Right ventricle myocardium inferior (tissue), 1 donor: ENCODE results near the gene IDUA. TPM values are rescaled to one million over a fixed set of nuclear protein-coding genes. Genes with fewer than 3 reads are reported as not detected.
A peak's percentile ranks its signal among the peaks of the same experiment; 100 is the strongest.

Experiments
- ATAC-seq: fragments of 200-7000 bp; cut with Tn5 transposase; one replicate; pipeline ENCODE4 v1.9.1; 2020; ENCODE audit warnings: mild to moderate bottlenecking, moderate library complexity
- DNase-seq: peaks from one replicate; pipeline ENCODE4 v3.0.0; 2021; ENCODE audit errors: missing footprints
- intact Hi-C: fragments of 100-400 bp; cut with DNase I; formaldehyde crosslinking; loops from one replicate; pipeline ENCODE4 v1.11.0; 2022
- total RNA-seq: library from RNA; stranded (reverse); fragmentation: NEBNext Ultra II Directional; extraction: Animal tissue kit (Norgen Biotek cat#: 25700); gene quantifications from one replicate; pipeline ENCODE4 v1.2.1, GENCODE V29; 2021
- donor health status: DM: no; HTN: yes; CAD: no; lungs with severe emphysema.

Gene IDUA
- total RNA-seq, 1 donor from 2014 or later, result 8.6 TPM

DNA sequence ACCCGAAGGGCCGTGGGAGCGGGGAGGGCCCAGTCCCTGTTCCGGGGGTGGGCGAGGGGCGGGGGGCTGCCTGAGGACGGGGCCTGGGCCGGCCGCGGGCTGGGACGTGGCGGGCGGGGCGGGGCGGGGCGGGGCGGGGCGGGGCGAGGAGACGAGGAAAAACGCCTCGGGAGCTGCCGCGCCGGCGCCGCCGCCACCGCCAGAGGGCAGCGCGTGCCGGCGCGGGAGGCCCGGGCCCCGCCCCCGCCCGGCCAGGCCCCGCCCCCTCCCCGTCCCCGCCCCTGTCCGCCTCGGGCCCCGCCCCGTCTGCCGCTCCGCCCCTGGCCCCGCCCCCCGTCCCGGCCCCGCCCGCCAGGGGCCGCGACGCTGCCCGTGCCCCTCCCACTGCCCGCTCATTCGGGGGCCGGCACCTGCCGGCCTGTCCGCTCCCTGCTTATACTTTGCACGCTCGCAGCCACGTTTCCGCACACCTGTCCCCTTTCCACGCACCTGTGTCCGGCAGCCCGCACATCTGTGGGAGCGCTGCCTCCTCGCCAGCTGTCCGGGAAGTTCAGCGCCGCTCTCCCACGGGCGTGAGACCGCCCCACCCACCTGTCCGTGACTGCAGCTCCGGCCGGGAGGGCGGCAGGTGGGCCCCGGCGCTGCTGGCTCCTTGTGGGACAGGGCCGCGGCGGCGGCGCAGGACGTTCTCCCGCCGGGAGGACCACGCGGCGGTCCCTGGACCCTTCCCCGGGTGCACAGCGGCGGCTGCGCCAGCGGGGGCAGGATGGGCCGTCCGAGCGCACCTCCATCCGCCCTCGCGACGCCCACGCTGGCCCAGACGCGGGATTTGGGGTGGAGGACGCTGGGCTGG, 22.9 kb downstream of the IDUA start:
- intact Hi-C loops, result no loop called here
- ATAC-seq, result peak; percentile 69
- peak; percentile 87 for DNase-seq

DNA sequence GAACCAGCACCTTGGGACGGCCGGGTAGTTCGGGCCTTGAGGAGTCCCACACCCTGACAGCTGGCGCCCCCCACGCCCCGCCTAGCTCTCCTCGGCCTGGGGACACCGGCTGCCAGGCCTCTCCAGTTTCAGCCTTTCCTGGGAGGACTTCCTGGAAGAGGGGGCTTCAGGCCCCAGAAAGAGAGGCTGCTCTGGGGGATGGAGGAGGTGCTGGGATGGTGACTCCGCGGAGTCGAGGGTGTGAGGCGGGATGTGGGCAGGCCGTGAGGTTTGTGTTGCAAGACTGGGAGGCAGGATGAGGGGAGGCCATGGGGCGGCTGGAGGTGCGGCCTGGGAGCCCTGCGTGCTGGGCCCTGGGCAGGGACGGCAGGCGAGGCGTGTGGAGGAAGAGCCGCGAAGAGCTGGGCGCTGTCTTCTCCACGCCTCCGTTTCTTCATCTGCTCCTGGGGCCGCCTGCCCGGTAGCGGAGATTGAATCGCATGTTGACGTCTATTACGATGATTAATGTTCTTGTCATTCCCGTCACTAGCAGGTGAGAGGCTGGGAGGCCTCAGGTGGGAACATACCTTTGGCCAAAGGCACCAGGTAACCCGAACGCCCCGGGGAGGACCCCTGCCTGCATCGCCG, 23.7 kb downstream of the IDUA start:
- intact Hi-C loops, result no loop called here
- ATAC-seq, result peak; percentile 66

DNA sequence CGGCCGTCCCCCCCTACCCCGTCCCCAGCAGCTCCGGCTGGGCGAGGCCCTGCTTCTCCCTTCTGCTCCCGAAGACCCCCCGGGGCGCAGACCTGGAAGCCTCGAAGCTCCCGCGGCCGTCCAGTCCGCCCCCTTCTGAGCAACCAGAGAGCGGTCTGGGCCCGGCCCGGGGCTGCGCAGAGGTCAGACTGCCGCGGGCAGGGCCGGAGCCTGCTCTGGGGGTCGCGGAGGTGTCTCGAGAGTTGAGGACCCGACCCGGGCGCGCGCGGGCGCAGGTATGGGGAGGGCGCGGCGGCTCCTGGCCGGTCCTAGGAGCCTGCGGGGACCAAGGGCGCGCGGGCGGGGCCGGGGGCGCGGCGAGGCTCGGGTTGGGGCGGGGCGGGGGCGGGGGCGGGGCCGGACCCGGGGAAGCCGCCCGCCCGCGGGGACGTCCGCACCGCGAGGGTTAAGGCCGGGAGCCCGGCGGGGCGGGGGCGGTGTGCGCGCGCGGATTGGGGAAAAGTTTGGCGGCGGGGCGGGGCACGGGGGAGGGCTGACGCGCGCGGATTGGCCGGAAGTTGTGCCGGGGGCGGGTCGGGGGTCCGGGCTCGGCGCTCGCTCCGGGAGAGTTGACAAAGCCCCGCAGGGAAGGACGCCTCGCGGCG, 24.3 kb downstream of the IDUA start, which contains the start of gene FGFRL1:
Gene FGFRL1 (plus strand): TSS at position 605 of the 644 bp plus-strand sequence. CDS start 860 bp downstream, outside the sequence.
- intact Hi-C loops, result no loop called here
- DNase-seq, result peak; percentile 94
- ATAC-seq, result peak; percentile 82

More for the DNA sequence above, 23.7 kb downstream of the IDUA start:
- peak; percentile 87 for DNase-seq

DNA sequence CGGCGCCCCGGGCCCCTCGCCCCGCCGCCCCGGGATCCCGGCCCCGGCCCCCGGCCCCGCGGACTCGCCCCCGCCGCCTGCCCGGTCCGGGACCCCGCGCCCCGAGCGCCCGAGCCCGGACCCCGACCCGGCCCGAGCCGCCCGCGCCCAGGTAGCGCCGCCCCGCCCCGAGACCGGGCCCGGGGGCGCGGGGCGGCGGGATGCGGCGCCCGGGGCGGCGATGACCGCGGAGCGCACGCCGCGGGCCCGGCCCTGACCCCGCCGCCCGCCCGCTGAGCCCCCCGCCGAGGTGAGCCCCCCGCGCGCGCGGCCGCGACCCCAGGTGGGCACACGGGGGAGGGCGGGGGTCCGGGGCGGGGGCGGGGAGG, 24.8 kb downstream of the IDUA start:
- intact Hi-C loops, result no loop called here
- DNase-seq (no peak), ATAC-seq (no peak)

DNA sequence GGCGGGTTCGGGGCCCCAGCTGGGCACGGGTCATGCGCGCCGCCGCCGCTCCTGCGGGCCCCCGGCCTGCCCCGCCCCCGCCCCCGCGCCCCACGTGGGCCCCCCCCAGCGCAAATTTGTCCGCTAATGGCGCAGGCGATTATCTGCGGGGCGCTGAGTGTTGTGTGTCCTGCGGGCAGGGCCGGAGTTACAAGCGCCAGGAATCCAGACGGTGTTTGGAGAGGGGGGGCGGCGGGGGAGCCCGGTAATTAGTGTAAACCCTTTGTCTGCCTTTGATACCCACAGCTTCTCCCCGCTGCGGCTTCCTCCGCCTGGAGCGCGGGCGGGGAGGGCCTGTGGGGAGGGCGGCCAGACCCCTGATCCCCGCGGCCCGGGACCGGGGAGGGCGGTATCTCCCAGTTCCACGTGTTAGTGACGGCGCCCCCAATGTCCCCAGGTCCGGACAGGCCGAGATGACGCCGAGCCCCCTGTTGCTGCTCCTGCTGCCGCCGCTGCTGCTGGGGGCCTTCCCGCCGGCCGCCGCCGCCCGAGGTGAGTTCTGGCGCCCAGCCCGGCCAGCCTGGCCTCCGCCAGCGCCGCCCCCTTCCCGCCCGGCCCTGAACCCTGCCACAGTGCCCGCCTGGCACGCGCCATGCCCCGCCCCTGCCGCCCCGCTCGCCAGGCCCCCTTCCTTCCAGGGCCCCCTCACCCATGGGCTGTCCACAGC, 25.3 kb downstream of the IDUA start:
- intact Hi-C loops, result no loop called here
- DNase-seq (no peak), ATAC-seq (no peak)

DNA sequence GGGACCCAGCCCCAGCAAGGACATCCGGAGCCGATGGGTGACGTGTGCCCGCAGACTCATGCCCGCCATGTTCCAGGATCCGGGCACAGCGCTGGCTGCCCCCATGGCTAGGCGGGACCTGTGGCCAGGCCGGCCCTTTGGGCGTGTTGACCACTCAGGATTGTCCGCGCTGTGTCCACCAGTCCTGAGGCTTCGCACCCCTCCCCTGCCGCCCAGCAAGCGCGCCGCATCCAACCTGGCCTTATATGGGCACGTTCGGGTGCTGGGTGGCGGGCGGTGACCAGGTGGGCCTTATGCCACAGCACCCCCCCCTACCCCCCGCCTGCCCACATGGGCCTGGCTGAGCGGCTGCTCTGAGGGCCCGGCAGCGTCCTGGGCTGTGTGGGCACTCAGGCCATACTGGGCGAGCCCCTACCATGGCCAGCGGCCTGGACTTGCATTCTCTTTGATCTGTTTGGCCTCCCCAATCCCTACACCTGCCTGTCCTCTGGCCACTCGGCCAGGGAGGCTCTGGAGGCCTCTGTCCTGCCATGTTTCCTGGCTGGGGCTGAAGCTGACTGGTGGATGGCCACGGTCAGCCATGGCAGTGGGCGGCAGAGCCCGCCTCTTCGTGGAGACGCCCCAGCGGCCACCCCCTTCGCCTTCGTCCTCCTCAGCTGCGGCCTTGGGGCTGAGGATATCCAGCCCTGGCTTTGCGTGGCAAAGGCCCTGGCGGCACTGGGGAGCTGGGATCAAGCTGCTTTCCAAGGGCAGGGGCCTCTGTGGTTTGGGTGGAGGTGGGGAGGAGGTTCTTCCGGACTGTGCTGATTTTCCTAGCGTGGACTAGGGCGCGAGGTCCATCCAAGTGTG, 26.6 kb downstream of the IDUA start:
- ATAC-seq (no peak), DNase-seq (no peak)
- intact Hi-C loops, result no loop called here

DNA sequence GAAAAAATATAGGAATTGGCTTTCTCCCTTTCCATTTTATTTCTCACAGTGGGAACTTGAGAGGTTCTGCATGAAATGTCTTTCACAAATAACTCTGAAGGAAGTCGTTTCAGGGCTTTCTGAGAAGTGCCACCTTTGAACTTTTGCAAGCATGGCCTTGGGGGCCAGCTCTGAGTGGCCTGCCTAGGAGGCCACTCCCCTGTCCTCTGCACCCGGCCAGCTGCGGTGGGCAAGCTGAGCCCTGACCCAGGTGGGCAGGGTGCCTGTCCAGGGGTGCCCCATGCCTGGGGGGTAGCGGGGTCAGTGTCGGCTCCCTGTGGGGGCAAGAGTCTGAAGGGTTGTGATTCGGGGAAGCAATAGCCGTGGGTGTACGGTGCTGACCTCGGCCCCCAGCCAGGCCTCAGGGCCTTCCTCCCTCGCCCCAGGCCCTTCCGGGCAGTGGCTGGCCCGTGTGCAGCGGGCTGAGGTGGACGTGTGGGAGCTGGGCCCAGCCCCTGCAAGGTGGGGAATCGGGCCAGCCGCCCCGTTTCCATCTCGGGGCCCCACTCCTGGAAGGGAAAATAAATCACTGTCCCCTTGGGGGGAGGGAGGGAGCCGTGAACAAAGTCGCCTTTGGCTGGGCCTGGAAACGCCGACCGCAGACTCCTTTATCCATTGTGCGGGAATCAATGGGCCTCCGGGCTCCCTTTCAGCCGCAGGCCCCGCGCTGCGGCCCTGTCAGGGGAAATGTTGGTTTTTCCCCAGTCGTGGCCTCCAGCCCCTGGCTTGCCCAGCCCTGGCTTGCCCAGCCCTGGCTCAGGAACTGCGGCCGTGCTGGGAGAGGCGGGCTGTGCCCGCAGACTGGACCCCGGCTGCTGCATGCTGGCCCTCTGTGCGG, 27.7 kb downstream of the IDUA start:
- ATAC-seq, result no peak
- no peak for DNase-seq
- intact Hi-C loops, result no loop called here

DNA sequence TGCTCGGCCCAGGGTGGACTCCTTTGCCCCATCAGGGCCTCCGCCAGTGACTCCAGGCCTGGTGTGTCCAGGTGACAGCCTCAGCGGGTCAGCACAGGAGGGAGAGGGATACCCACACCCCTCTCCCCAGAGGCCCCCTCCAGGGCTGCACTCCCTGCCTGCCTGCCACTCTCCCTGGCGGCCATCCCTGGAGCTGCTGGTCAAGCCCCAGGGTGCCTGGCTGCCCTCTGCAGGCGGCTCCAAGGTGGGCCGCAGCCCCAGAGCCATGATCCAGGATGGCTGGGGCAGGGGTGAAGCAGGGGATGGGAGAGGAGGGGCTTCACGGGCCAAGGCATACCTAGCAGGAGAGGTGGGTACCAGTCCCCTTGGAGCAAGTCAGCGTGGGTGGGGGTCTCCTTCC, 28.3 kb downstream of the IDUA start:
- ATAC-seq (no peak), DNase-seq (no peak)
- intact Hi-C loops, result no loop called here

DNA sequence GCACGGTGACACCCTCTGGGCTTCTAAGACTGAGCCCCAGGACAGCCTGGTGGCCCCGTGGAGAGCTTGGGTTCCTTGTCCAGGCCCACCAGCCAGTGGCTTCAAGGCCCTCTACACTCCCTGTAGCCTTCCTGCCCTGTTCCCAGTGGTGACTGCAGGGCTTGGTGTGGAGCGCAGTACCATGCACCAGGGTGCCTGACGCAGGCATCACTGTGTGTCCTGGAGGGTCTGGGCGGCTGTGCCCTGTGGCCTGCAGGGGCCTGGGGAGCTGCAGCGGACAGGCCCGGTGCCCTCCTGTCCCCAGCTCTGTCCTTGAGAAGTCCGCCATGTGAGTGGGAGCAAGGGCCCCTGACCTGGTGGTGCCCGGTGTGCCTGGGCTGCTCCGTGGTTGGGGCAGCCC, 28.9 kb downstream of the IDUA start:
- ATAC-seq, result no peak

DNA sequence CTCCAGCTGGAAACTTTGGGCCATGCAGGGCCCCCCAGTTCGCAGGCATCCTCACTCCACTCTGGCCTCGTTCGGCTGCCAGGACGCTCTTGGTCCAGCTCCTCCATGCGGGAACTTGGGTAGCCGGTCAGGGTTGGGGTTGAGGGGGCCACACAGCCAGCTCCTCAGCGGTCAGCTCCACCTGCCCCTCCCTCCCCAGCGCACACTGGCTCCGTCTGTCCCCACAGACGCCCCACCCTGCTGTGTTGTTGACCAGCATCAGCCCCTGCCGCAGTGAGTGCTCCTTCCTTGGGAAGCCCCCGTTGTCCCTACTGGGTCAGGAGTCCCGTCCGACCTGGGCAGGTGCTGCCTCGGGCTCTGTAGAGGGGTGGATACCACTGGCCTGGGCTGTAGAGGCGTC, 30.4 kb downstream of the IDUA start:
- ATAC-seq (no peak), DNase-seq (no peak)
- intact Hi-C loops, result no loop called here

More for the DNA sequence above, 28.9 kb downstream of the IDUA start:
- no peak for DNase-seq
- intact Hi-C loops, result no loop called here

DNA sequence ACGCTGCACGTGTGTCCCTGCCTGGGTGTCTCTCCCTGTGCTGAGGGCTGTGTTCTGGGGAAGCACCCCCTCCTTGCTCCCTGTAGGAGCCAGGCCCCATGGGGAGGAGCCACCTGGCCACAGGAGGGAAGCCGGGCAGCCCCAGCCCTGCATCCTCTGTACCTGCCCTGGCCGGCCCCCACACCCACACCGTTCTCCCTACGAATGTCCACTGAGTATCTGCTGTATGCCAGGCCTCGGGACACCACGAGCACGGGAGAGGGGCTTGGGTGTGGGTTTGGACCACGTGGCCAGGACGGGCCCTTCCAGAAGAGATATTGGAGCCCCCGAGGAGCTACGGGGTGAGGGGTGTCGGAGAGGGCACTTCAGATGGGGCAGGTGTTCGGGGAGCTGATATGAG, 30.9 kb downstream of the IDUA start:
- ATAC-seq (no peak), DNase-seq (no peak)
- intact Hi-C loops, result no loop called here

DNA sequence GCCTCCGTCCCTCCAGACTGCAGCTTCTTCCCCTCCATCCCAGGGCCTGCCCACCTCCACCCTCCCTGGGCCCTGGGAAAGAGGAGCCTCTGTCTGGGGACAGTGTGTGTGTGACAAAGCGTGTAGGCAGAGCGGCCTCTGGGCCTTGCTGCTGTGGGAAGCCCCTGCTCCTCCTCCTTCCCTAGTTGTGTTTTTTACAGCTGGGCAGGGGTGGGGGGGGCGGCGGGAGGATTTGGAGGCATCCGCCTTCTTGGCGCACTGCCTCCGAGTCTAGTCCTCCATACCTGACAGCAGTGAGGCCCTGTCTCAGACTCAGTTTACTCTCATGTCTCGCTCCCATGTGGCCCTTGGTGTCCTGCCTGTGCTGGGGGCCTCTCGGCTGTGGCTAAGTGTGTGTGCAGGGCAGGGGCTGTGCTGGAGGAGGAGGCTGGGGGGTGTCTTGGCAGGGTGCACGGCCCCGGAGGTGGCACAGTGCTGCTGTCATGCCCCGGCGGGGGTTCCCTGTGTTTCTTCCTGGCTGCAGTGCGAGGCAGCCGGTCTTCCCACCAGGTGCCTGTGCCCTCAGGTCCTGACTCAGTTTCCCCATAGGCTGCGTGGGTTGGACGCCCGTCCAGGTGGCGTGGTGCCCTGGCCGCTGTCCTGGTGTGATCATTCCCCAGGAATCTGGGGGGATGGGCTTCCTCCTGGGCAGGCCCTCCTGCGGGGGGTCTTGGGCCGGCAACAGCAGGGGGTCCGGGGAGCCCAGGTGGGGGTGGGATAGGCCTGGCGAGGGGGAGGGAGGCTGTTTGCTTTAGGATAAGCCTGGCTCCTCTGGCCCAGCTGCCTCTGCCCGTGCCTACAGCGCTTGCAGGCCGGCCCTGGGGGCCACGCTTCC, 31.5 kb downstream of the IDUA start:
- DNase-seq, result no peak
- ATAC-seq, result no peak
- intact Hi-C loops, result no loop called here

DNA sequence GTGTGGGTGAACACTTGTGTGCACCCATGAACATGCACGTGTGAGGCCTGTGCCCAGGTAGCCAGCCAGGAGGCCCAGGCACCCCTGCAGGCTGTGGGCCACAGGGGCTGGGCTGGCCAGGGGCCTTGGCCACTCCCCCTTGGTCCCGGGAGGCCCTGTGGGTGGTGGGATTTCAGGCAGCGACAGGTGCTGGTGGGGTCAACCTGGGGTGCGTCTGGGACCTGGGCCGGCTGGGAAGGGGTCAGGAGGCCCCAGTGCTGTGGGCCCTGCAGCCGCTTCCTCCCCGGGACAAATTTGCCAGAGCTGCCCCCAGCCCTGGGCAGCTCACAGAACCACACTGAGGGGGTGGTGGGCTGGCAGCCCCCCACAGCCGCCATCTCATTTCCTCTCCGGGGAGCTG, 32.5 kb downstream of the IDUA start:
- intact Hi-C loops, result no loop called here
- DNase-seq, result no peak
- ATAC-seq, result no peak

DNA sequence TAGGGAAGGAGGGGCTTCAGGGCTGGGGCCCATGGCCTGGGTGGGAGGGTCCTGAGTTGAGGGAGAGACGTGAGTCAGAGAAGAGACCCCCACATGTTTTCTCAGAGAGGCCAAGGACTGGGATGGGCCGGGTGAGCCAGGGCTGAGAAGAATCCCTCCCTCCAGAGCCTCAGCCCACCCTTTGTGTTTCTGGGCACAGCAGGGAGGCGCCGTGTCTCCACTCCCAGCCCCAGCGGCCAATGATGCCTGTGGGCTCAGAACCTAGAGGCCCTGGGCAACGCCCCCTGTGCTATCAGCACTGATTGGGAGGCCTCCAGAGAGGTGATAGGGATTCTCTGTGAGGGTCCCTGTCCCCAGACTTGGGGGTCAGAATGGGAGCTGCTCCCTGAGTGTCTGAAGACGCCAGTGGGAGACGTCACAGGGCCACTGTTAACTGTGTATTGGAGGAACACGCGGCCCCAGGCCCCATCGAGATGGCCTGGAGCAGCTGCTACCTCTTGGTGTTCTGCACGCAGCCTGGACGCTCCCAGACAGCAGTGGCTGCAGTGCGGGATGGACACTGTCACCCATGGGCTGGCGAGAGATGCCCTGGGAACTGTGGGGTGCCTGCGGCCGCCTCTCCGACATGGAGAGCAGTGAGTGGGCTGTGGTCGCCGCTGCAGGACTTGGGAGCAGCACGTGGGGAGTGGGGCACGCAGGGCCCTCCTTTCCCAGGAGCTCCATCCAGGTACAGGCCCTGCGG, 33.1 kb downstream of the IDUA start:
- no peak for ATAC-seq
- intact Hi-C loops, result no loop called here

DNA sequence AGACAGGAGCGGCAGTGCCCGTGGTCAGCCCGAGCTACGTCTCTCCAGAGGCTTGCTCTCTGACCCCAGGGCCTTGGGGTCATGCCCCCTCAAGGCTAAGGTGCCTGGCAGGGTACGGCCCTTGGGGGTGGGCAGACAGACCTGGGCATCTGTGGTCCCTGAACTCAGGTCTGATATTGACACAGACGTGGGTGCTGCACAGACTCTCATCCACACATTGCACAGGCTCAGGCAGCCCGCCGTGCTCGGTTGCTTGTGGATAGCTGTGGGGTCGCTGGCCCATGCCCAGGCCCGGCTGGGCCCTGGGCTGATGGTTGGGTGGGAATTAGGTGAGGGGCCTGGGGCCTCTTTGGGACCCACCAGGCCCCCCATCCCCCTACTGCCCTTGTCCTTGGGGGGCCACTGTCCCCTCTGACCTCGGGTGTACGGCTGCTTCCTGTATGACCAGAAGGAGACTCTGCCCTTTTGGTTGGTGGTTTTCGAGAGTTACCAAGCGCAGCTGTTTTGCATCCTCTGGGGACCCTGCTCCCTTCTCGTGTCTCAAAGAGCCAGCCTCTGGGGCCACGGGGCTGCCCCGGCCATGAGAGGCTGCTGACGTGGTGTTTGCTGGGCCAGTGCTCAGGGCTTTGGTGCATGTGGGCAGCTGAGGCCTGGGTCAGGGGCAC, 34.7 kb downstream of the IDUA start:
- intact Hi-C loops, result no loop called here
- DNase-seq (no peak), ATAC-seq (no peak)

More for the DNA sequence above, 33.1 kb downstream of the IDUA start:
- DNase-seq, result no peak
